Astrocyte of the spinal cord (primary cell): ENCODE measurements around the gene SPACA9.

Experiments used
- DNase-seq: peaks from one replicate; pipeline ENCODE4 v3.0.0; 2011; ENCODE audit warnings: low read depth, low spot score
- H3K4me3 ChIP-seq: 2 replicates; pipeline ENCODE4 v1.5.1; 2011; ENCODE audit warnings: low read depth, mild to moderate bottlenecking, low read length, moderate library complexity
- in situ Hi-C: cut with HindIII; loops from 2 replicates; pipeline ENCODE4 v1.10.0; 2017; ENCODE audit warnings: low sequenced_read_pairs
- TF ChIP-seq, protein P1 (sequence below): IDR thresholded peaks from 2 replicates; pipeline ENCODE4 v1.5.1; 2012; ENCODE audit warnings: low read depth, mild to moderate bottlenecking, low read length, inconsistent platforms

Gene SPACA9

DNA sequence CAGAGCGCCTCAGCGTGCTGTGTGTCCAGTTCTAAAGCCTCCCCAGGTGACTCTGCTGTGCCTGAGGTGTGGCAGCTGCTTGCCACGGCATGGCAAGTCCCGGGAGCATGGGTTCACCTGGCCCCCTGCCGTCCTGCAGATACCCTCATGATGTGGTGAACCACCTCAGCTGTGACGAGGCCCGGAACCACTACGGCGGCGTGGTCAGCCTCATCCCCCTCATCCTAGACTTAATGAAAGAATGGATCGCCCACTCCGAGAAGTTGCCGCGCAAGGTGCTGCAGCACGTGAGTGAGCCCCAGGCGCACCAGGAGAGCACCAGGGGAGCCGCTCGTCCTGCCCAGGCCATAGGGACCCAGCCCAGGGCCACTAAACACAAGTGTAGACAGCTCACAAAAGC is 9.5 kb downstream of the SPACA9 start:
- no peak for DNase-seq
- in situ Hi-C loops, result no loop called here
- H3K4me3 ChIP-seq, result no peak overlapping the region
- TF ChIP-seq, protein P1, sequence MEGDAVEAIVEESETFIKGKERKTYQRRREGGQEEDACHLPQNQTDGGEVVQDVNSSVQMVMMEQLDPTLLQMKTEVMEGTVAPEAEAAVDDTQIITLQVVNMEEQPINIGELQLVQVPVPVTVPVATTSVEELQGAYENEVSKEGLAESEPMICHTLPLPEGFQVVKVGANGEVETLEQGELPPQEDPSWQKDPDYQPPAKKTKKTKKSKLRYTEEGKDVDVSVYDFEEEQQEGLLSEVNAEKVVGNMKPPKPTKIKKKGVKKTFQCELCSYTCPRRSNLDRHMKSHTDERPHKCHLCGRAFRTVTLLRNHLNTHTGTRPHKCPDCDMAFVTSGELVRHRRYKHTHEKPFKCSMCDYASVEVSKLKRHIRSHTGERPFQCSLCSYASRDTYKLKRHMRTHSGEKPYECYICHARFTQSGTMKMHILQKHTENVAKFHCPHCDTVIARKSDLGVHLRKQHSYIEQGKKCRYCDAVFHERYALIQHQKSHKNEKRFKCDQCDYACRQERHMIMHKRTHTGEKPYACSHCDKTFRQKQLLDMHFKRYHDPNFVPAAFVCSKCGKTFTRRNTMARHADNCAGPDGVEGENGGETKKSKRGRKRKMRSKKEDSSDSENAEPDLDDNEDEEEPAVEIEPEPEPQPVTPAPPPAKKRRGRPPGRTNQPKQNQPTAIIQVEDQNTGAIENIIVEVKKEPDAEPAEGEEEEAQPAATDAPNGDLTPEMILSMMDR, result no peak

DNA sequence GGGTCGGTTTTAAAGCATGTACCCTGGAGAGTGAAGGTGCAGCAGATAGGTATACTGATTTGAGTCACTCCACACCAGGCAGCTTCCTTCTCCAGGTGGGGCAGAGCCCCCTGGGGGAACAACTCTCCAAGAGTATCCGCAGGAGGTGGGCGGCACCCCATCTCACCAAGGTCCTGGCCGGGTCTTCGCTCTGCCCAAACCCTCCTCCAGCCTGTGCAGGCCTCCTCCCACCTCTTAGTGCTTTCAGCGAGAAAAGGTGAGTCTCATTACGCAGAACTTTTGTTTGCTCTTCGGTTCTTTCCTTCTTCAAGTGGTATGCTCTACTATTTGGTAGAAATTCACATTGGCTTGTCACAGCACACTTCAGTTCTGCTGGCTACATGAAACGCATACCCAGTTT is 13.7 kb downstream of the SPACA9 start:
- TF ChIP-seq, protein P1, result no peak
- no peak overlapping the region for H3K4me3 ChIP-seq
- in situ Hi-C loops, result no loop called here
- no peak for DNase-seq

- in situ Hi-C loops, result no loop called here
- TF ChIP-seq, protein P1, result no peak
- H3K4me3 ChIP-seq, result no peak overlapping the region
- DNase-seq, result no peak
Observed at GRCh38 chr9:132894346-132894745, 15.6 kb downstream of the SPACA9 start.

DNA sequence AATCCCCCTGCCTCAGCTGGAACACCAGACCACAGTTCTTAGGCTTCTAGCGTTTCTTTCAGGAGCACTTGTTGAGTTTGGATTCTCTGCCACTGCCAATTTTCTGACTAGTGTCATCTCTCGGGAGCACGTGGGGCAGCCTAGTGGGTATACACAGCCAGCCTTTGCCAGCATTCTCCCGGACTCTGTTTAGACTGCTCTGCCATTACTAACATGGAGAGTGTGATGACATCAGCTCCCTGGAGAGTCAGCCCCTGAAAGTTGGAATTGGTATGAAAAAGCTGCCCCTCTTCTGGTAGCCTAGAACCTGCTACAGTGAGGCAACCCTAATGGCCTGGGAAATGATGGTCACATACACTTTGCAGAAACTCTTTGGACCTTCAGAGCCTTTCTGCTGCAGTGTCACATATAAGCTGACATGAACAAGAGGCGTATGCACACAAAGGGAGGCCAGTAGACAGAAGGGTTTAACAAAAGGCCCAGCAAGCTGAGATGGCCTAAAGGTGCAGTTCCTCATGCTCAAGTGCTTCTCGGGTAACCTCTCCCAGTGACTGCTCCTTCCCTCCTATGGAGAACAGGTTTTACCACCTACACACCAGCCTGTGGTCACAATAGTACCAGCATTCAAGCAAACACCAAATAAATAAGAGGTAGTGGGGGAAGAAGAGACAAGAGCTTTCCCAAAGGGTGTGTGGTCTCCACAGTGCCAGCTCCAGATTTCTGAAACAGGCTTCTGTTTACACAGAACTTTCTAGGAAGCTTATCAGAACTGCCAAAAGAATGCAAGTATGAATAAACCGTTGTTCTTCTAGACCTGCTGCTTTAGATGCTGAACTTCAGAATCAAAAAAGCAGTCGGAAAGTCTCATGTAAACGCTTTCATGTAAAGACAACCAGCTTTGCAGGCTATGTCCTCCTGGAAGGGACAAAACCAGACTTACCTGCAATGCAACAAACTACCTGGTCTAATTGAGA is 16.5 kb downstream of the SPACA9 start:
- no peak overlapping the region for H3K4me3 ChIP-seq
- in situ Hi-C loops, result no loop called here
- TF ChIP-seq, protein P1, result no peak
- no peak for DNase-seq

DNA sequence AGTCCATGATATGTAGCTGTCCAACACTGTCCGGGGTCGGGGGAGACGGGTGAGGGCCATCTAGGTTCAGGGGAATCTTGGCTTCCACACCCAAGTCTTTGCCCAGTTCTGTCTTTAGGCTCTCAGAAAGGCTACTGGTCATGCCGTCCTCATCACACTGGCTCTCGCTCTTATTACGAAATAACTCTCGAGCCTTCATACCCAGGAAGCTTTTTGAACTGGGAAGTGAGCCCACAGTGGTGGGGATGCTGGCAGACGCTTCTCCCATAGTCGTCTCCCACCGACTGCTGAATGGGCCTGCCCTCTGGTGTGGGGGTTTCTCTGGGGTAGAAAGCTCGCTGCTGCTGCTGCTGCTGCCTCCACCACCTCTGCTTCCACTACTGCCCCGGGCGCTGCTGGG is 17.6 kb downstream of the SPACA9 start:
- no peak for DNase-seq
- H3K4me3 ChIP-seq, result no peak overlapping the region
- in situ Hi-C loops, result no loop called here
- TF ChIP-seq, protein P1, result no peak

DNA sequence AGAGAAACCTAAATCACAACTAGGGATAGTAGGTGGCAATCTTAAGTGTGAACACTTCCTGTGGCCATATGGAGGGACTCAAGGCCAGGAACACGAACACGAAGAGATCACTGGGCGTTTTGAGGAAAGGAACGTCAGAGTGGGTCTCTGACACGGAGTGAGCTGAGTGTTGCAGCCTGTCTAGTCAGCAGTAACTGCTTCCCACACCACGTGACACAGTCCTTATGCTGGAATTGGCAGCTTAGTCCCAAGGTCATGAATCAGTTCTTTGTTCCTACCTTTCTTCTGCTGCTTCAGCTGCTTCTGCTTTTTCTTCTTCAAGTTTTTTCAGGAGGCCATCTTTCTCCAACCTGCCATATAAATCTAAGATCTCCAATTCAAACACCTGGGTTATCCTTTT is 18.2 kb downstream of the SPACA9 start:
- no peak for DNase-seq
- H3K4me3 ChIP-seq, result no peak overlapping the region
- TF ChIP-seq, protein P1, result no peak
- in situ Hi-C loops, result no loop called here
